ENCODE results near the gene P2RX4.
A peak's percentile ranks its signal among the peaks of the same experiment; 100 is the strongest.
"Not testable (repeated sequence)": the region's sequence is repeated elsewhere in the genome, so short reads cannot be mapped to it uniquely, and the experiment has no call there.

Gene P2RX4

GRCh38 chr12:121209624-121210572 is at the start of gene P2RX4:
TSS of gene P2RX4 (plus strand) at chr12:121210129. CDS start at chr12:121210165, 36 bp downstream.
- DNase-seq = peak; percentile 91

- DNase-seq = no peak
Measured at GRCh38 chr12:121162384-121162783, 47.5 kb upstream of the P2RX4 start.

- no peak for DNase-seq
Measured at GRCh38 chr12:121162985-121163384, 46.9 kb upstream of the P2RX4 start.

- not testable (repeated sequence) for DNase-seq
Measured at GRCh38 chr12:121164839-121165238, 45.1 kb upstream of the P2RX4 start.

- no peak for DNase-seq
Measured at GRCh38 chr12:121165316-121165715, 44.6 kb upstream of the P2RX4 start.

- no peak for DNase-seq
Measured at GRCh38 chr12:121166356-121166755, 43.6 kb upstream of the P2RX4 start.

- no peak for DNase-seq
Measured at GRCh38 chr12:121167232-121167820, 42.6 kb upstream of the P2RX4 start.

GRCh38 chr12:121167951-121168350 is 42.0 kb upstream of the P2RX4 start:
- DNase-seq = no peak

GRCh38 chr12:121170151-121170550 is 39.8 kb upstream of the P2RX4 start:
- no peak for DNase-seq

- no peak for DNase-seq
Measured at GRCh38 chr12:121170611-121171260, 39.2 kb upstream of the P2RX4 start.

- no peak for DNase-seq
Measured at GRCh38 chr12:121172145-121172544, 37.8 kb upstream of the P2RX4 start.

- DNase-seq = no peak
Measured at GRCh38 chr12:121175383-121176119, 34.4 kb upstream of the P2RX4 start.

GRCh38 chr12:121176826-121177529 is 33.0 kb upstream of the P2RX4 start:
- no peak for DNase-seq

GRCh38 chr12:121181181-121181580 is 28.7 kb upstream of the P2RX4 start:
- DNase-seq = no peak

GRCh38 chr12:121182222-121182893 is 27.6 kb upstream of the P2RX4 start:
- no peak for DNase-seq

GRCh38 chr12:121184425-121184824 is 25.5 kb upstream of the P2RX4 start:
- no peak for DNase-seq

GRCh38 chr12:121184984-121185889 is 24.7 kb upstream of the P2RX4 start:
- DNase-seq = peak; percentile 6

- DNase-seq = no peak
Measured at GRCh38 chr12:121186826-121187225, 23.1 kb upstream of the P2RX4 start.

GRCh38 chr12:121187501-121187900 is 22.4 kb upstream of the P2RX4 start:
- no peak for DNase-seq

- DNase-seq = no peak
Measured at GRCh38 chr12:121188227-121188626, 21.7 kb upstream of the P2RX4 start.

- DNase-seq = no peak
Measured at GRCh38 chr12:121189131-121189530, 20.8 kb upstream of the P2RX4 start.
